Natural killer cell (primary cell): Measurements from ENCODE around the gene SCFD2. TPM values are rescaled to one million over a fixed set of nuclear protein-coding genes. Genes with fewer than 3 reads are reported as not detected.

Source experiments
- ATAC-seq, 3 donors: fragments of 150-1000 bp in 2 of 3; fragments of 200-7000 bp in 1 of 3; cut with Tn5 transposase; 1 replicate in 1 of 3; 2 replicates in 2 of 3; pipeline ENCODE4 v1.10.0; 2021; ENCODE audit warnings: mild to moderate bottlenecking in 2 of 3, moderate library complexity in 2 of 3
- DNase-seq, 2 donors: peaks; one replicate each; pipeline versions ENCODE4 v3.0.0 to v3.0.0-alpha.2; 2013 to 2021; ENCODE audit warnings: mixed read lengths in 1 of 2
- H3K27ac ChIP-seq: one replicate; pipeline ENCODE4 v1.5.1; 2013; ENCODE audit warnings: mild to moderate bottlenecking, low read length
- H3K27me3 ChIP-seq: one replicate; pipeline ENCODE4 v1.6.1; 2013; ENCODE audit warnings: low read length; ENCODE audit not compliant: control insufficient read depth, insufficient read depth
- H3K36me3 ChIP-seq: one replicate; pipeline ENCODE4 v1.6.1; 2013; ENCODE audit warnings: low read length; ENCODE audit not compliant: control insufficient read depth, insufficient read depth
- H3K4me1 ChIP-seq: one replicate; pipeline ENCODE4 v1.6.1; 2013; ENCODE audit warnings: low read length; ENCODE audit not compliant: control insufficient read depth, insufficient read depth
- H3K4me3 ChIP-seq: one replicate; pipeline ENCODE4 v1.5.1; 2013; ENCODE audit warnings: low read length
- H3K9me3 ChIP-seq: one replicate; pipeline ENCODE4 v1.6.1; 2013; ENCODE audit warnings: low read length; ENCODE audit not compliant: control insufficient read depth, insufficient read depth
- H3K27ac Mint-ChIP-seq, 2 donors: one replicate each; pipeline ENCODE4 v1.8.0; 2022; ENCODE audit warnings: mild to moderate bottlenecking in 2 of 2, mixed read lengths in 2 of 2, moderate library complexity in 1 of 2
- H3K27me3 Mint-ChIP-seq, 2 donors: one replicate each; pipeline ENCODE4 v1.8.0; 2022; ENCODE audit warnings: low read depth in 2 of 2, mixed read lengths in 2 of 2
- H3K36me3 Mint-ChIP-seq: one replicate; pipeline ENCODE4 v1.8.0; 2022; ENCODE audit warnings: mixed read lengths
- H3K4me1 Mint-ChIP-seq, 2 donors: one replicate each; pipeline ENCODE4 v1.8.0; 2022; ENCODE audit warnings: mixed read lengths in 2 of 2
- H3K4me3 Mint-ChIP-seq: one replicate; pipeline ENCODE4 v1.8.0; 2022; ENCODE audit warnings: mild to moderate bottlenecking, moderate library complexity, mixed read lengths
- H3K9me3 Mint-ChIP-seq, 2 donors: one replicate each; pipeline ENCODE4 v1.8.0; 2022; ENCODE audit warnings: mixed read lengths in 2 of 2
- CTCF ChIP-seq: fragments of 200-600 bp; IDR thresholded peaks from one replicate; pipeline ENCODE4 v1.8.0; 2022; ENCODE audit warnings: antibody characterized with exemption
- WGBS: methylation state at CpG from one replicate; pipeline ENCODE4 v1.1.7; 2013; ENCODE audit warnings: missing lambda C conversion rate; ENCODE audit not compliant: insufficient coverage; 5-methylcytosine and 5-hydroxymethylcytosine counted together
- intact Hi-C: fragments of 100-400 bp; cut with micrococcal nuclease; formaldehyde crosslinking; loops from one replicate; pipeline ENCODE4 v1.14.2; 2022
- total RNA-seq, 4 donors: library from RNA; stranded (reverse); fragments of 120-200 nt in 1 of 4; gene quantifications; one replicate each; pipeline versions ENCODE4 v1.2.3 to v1.2.4, GENCODE V29; 2013 to 2022

Gene SCFD2
- total RNA-seq, 3 donors from 2014 or later (not counting 1 experiment from before 2014, with no cell fraction given), result 26.4 to 29.4 (median 28.9) TPM

GRCh38 chr4:52932591-52933470, 433.0 kb downstream of the SCFD2 start:
- Histone ChIP-seq H3K27ac (no peak overlapping the region), H3K9me3 (no peaks in the 10 kb centered on the region), H3K27me3 (no peaks in the 10 kb centered on the region), H3K4me3 (no peak overlapping the region), H3K36me3 (no peaks in the 10 kb centered on the region), H3K4me1 (no peaks in the 10 kb centered on the region)
- no peak overlapping the region for H3K4me3 Mint-ChIP-seq
- no peak for TF ChIP-seq CTCF
- peaks cover 0 to 11% of the 10 kb centered on the region in 2 donors for H3K4me1 Mint-ChIP-seq
- 60% methylated on average over 4 of the region's 5 CpGs for WGBS
- DNase-seq, result no peak
- H3K36me3 Mint-ChIP-seq, result no peaks in the 10 kb centered on the region
- no peaks in the 10 kb centered on the region for H3K9me3 Mint-ChIP-seq
- H3K27me3 Mint-ChIP-seq, result no peaks in the 10 kb centered on the region
- intact Hi-C loops, result no loop called here
- H3K27ac Mint-ChIP-seq, result no peak overlapping the region
- ATAC-seq, result peak in 1 of 3 donors; percentile 30

- ATAC-seq (no peak), DNase-seq (no peak)
- Mint-ChIP-seq H3K4me1 (peaks cover 0 to 11% of the 10 kb centered on the region in 2 donors), H3K36me3 (no peaks in the 10 kb centered on the region), H3K27ac (no peak overlapping the region), H3K9me3 (no peaks in the 10 kb centered on the region), H3K27me3 (no peaks in the 10 kb centered on the region), H3K4me3 (no peak overlapping the region)
- no peaks in the 10 kb centered on the region for H3K9me3 ChIP-seq
- intact Hi-C loops, result no loop called here
- no peak overlapping the region for H3K27ac ChIP-seq
- H3K27me3 ChIP-seq, result no peaks in the 10 kb centered on the region
- H3K4me3 ChIP-seq, result no peak overlapping the region
- H3K36me3 ChIP-seq, result no peaks in the 10 kb centered on the region
- no peak for TF ChIP-seq CTCF
- WGBS, result 97% methylated on average over 4 of the region's 4 CpGs
- no peaks in the 10 kb centered on the region for H3K4me1 ChIP-seq
Measured at GRCh38 chr4:52931243-52931642, 434.6 kb downstream of the SCFD2 start.

GRCh38 chr4:52926196-52926974, 439.5 kb downstream of the SCFD2 start:
- H3K4me1 ChIP-seq, result no peaks in the 10 kb centered on the region
- intact Hi-C loops, result no loop called here
- H3K36me3 Mint-ChIP-seq, result no peaks in the 10 kb centered on the region

More at GRCh38 chr4:52926196-52926974, 439.5 kb downstream of the SCFD2 start:
- 91% methylated on average over 6 of the region's 9 CpGs for WGBS
- H3K27me3 ChIP-seq, result no peaks in the 10 kb centered on the region
- Mint-ChIP-seq H3K4me3 (no peak overlapping the region), H3K27ac (no peak overlapping the region), H3K9me3 (no peaks in the 10 kb centered on the region), H3K4me1 (no peaks in the 10 kb centered on the region), H3K27me3 (no peaks in the 10 kb centered on the region)
- DNase-seq (no peak), ATAC-seq (no peak)
- H3K4me3 ChIP-seq, result no peak overlapping the region
- H3K27ac ChIP-seq, result no peak overlapping the region
- no peaks in the 10 kb centered on the region for H3K9me3 ChIP-seq
- no peak for TF ChIP-seq CTCF
- no peaks in the 10 kb centered on the region for H3K36me3 ChIP-seq
